DMS 273 (cell line): ENCODE measurements around the gene KIF20B.
"Not testable (repeated sequence)": the region's sequence is repeated elsewhere in the genome, so short reads cannot be mapped to it uniquely, and the experiment has no call there.

Experiments
- DNase-seq: peaks from one replicate; lab custom pipeline; 2025; ENCODE audit not compliant: unreplicated experiment; lab: John Stamatoyannopoulos, UW

KIF20B gene

GRCh38 chr10:89771684-89772083, 70.3 kb downstream of the KIF20B start:
- no peak for DNase-seq

- no peak for DNase-seq
These were observed 71.7 kb downstream of the KIF20B start for GRCh38 chr10:89773081-89773480.

GRCh38 chr10:89776665-89777064, 75.3 kb downstream of the KIF20B start:
- DNase-seq: no peak

GRCh38 chr10:89782470-89782869, 81.1 kb downstream of the KIF20B start:
- DNase-seq: no peak

- DNase-seq: no peak
These were observed 82.0 kb downstream of the KIF20B start for GRCh38 chr10:89783406-89783805.

GRCh38 chr10:89785095-89785494, 83.7 kb downstream of the KIF20B start:
- DNase-seq: no peak

GRCh38 chr10:89789188-89789877, 87.9 kb downstream of the KIF20B start:
- no peak for DNase-seq

- DNase-seq: no peak
These were observed 90.8 kb downstream of the KIF20B start for GRCh38 chr10:89792187-89792586.

- peak; percentile 77 for DNase-seq
These were observed 92.4 kb downstream of the KIF20B start for GRCh38 chr10:89793649-89794254.

GRCh38 chr10:89795840-89796239, 94.5 kb downstream of the KIF20B start:
- DNase-seq: no peak

GRCh38 chr10:89798092-89798491, 96.7 kb downstream of the KIF20B start:
- no peak for DNase-seq

- no peak for DNase-seq
These were observed 98.2 kb downstream of the KIF20B start for GRCh38 chr10:89799573-89799972.

- no peak for DNase-seq
These were observed 104.2 kb downstream of the KIF20B start for GRCh38 chr10:89805599-89806013.

GRCh38 chr10:89808842-89809241, 107.5 kb downstream of the KIF20B start:
- DNase-seq: no peak

- DNase-seq: no peak
These were observed 108.4 kb downstream of the KIF20B start for GRCh38 chr10:89809766-89810165.

GRCh38 chr10:89810908-89811525, 109.6 kb downstream of the KIF20B start:
- DNase-seq: no peak

- no peak for DNase-seq
These were observed 112.2 kb downstream of the KIF20B start for GRCh38 chr10:89813546-89813945.

GRCh38 chr10:89814278-89814677, 112.9 kb downstream of the KIF20B start:
- DNase-seq: no peak

- no peak for DNase-seq
These were observed 113.9 kb downstream of the KIF20B start for GRCh38 chr10:89815049-89815853.

- not testable (repeated sequence) for DNase-seq
These were observed 117.6 kb downstream of the KIF20B start for GRCh38 chr10:89819008-89819407.
